ENCODE data around the gene APOBEC4.

APOBEC4 gene

DNA sequence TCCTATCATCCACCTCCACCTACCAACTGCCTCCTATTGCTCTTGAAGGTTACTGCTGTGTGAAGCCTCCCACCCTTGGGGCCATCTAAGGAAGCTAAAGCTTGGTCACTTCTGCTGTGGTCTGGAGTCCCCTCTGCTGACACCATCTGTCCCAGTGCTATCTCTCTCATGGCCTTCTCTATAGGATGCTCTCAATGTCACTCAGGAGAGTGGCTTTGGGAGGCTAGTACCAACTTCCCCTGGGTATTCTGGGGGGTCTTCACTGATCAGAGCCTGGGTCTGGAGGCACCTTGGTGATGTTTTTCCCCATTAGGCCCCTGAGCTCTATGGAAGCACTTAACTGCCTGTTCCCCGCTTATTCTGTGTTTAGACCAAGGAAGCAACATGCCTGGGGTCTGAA is 50.6 kb downstream of the APOBEC4 start:
- ATAC-seq (replicated peaks; ENCODE audit: extremely low read depth, poor library complexity, severe bottlenecking), result no peak
- Mint-ChIP-seq H3K4me1 (peaks cover 4% of the 10 kb centered on the region), H3K4me3 (no peak overlapping the region), H3K9me3 (no peaks in the 10 kb centered on the region), H3K27me3 (peaks cover 7% of the 10 kb centered on the region), H3K27ac (ENCODE audit: low read depth) (no peak overlapping the region), H3K36me3 (ENCODE audit: insufficient read depth) (no peaks in the 10 kb centered on the region)
- no peak for DNase-seq (ENCODE audit: low spot score in 2 of 2)

DNA sequence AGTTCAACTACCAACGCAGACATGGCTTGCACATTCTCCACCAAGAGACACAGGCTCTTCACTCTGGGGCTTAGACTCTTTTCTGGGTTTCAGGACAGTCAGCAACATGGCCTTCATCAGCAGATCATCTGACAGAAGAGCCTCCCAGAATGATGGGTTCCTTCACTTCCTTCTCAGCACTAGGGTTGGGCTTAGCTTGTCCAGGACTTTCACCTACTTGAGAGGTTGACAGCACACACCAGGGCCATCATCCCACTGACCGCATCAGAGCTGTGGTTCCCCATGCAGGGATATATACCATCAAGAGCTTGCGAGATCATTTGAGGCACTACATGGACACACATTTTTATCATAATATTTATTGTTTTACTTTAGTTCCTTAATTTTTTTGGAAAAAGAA is 52.5 kb downstream of the APOBEC4 start:
- no peaks in the 10 kb centered on the region for H3K36me3 Mint-ChIP-seq (ENCODE audit: insufficient read depth)
- no peak for ATAC-seq (replicated peaks; ENCODE audit: extremely low read depth, poor library complexity, severe bottlenecking)
- no peak overlapping the region for H3K4me3 Mint-ChIP-seq
- no peak overlapping the region for H3K27ac Mint-ChIP-seq (ENCODE audit: low read depth)
- peaks cover 7% of the 10 kb centered on the region for H3K27me3 Mint-ChIP-seq
- no peak for DNase-seq (ENCODE audit: low spot score in 2 of 2)
- H3K4me1 Mint-ChIP-seq, result peaks cover 4% of the 10 kb centered on the region
- no peaks in the 10 kb centered on the region for H3K9me3 Mint-ChIP-seq

GRCh38 chr1:183600136-183600535 is 53.0 kb downstream of the APOBEC4 start:
- Mint-ChIP-seq H3K4me3 (no peak overlapping the region), H3K4me1 (peaks cover 4% of the 10 kb centered on the region), H3K36me3 (ENCODE audit: insufficient read depth) (no peaks in the 10 kb centered on the region), H3K27ac (ENCODE audit: low read depth) (no peak overlapping the region), H3K9me3 (no peaks in the 10 kb centered on the region), H3K27me3 (peaks cover 7% of the 10 kb centered on the region)
- ATAC-seq (replicated peaks; ENCODE audit: extremely low read depth, poor library complexity, severe bottlenecking), result no peak
- DNase-seq (ENCODE audit: low spot score in 2 of 2), result no peak

DNA sequence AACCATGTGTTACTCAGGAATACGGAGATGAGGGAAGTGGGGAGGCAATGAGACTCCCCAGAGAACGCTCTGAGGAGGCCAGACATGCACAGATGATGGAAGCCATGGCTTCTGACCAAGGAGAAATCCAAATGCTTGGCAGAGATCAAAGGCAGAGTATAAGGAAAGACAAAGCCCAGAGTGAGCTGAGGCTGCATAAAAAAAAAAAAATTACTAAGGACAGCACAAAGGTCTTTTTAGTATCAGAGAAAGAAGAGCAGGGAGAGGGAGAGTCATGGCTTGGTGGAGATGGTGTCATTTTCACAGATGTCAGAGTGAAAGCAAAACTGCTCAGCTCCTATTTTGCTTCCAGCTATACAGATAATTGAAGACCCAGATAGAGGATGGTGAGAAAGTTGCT is 54.7 kb downstream of the APOBEC4 start:
- Mint-ChIP-seq H3K27ac (ENCODE audit: low read depth) (no peak overlapping the region), H3K27me3 (no peaks in the 10 kb centered on the region), H3K4me1 (peaks cover 4% of the 10 kb centered on the region), H3K9me3 (no peaks in the 10 kb centered on the region), H3K36me3 (ENCODE audit: insufficient read depth) (no peaks in the 10 kb centered on the region), H3K4me3 (no peak overlapping the region)
- no peak for DNase-seq (ENCODE audit: low spot score in 2 of 2)
- ATAC-seq (replicated peaks; ENCODE audit: extremely low read depth, poor library complexity, severe bottlenecking), result no peak

- Mint-ChIP-seq H3K27ac (ENCODE audit: low read depth) (no peak overlapping the region), H3K4me3 (no peak overlapping the region), H3K27me3 (no peaks in the 10 kb centered on the region), H3K36me3 (ENCODE audit: insufficient read depth) (no peaks in the 10 kb centered on the region), H3K9me3 (no peaks in the 10 kb centered on the region), H3K4me1 (peaks cover 4% of the 10 kb centered on the region)
- ATAC-seq (replicated peaks; ENCODE audit: extremely low read depth, poor library complexity, severe bottlenecking) (no peak), DNase-seq (ENCODE audit: low spot score in 2 of 2) (no peak)
These were observed 55.3 kb downstream of the APOBEC4 start for GRCh38 chr1:183597656-183598347.

GRCh38 chr1:183596500-183596899 is 56.6 kb downstream of the APOBEC4 start:
- DNase-seq (ENCODE audit: low spot score in 2 of 2) (no peak), ATAC-seq (replicated peaks; ENCODE audit: extremely low read depth, poor library complexity, severe bottlenecking) (no peak)
- no peak overlapping the region for H3K4me3 Mint-ChIP-seq
- H3K36me3 Mint-ChIP-seq (ENCODE audit: insufficient read depth), result no peaks in the 10 kb centered on the region
- H3K27ac Mint-ChIP-seq (ENCODE audit: low read depth), result no peak overlapping the region
- H3K4me1 Mint-ChIP-seq, result peaks cover 4% of the 10 kb centered on the region
- no peaks in the 10 kb centered on the region for H3K9me3 Mint-ChIP-seq
- H3K27me3 Mint-ChIP-seq, result no peaks in the 10 kb centered on the region

All from central memory CD8-positive, alpha-beta T cell (primary cell).